Colonic mucosa (tissue), 4 donors: ENCODE measurements around the gene API5. TPM values are rescaled to one million over a fixed set of nuclear protein-coding genes. Genes with fewer than 3 reads are reported as not detected.
"Not testable (repeated sequence)": the region's sequence is repeated elsewhere in the genome, so short reads cannot be mapped to it uniquely, and the experiment has no call there.

Experiments used
- DNase-seq: peaks from one replicate; pipeline ENCODE4 v3.0.0-alpha.2; 2020
- H3K27ac ChIP-seq: fragments of 200-600 bp; one replicate; pipeline ENCODE4 v1.8.0; 2021
- H3K27me3 ChIP-seq: fragments of 200-600 bp; one replicate; pipeline ENCODE4 v1.8.0; 2021
- H3K36me3 ChIP-seq: fragments of 200-600 bp; one replicate; pipeline ENCODE4 v1.8.0; 2021
- H3K4me1 ChIP-seq: fragments of 200-600 bp; one replicate; pipeline ENCODE4 v1.8.0; 2021; ENCODE audit warnings: mild to moderate bottlenecking
- H3K4me3 ChIP-seq: fragments of 200-600 bp; one replicate; pipeline ENCODE4 v1.8.0; 2021
- H3K9ac ChIP-seq, 2 donors: one replicate each; pipeline ENCODE4 v1.7.0; 2013; ENCODE audit warnings: control low read depth in 2 of 2, low read depth in 2 of 2, low read length in 2 of 2
- H3K9me3 ChIP-seq: fragments of 200-600 bp; one replicate; pipeline ENCODE4 v1.8.0; 2021
- intact Hi-C: fragments of 100-400 bp; cut with DNase I; formaldehyde crosslinking; loops from one replicate; pipeline ENCODE4 v1.14.1; 2022
- total RNA-seq, 2 donors: library from RNA; stranded (reverse); fragmentation: NEBNext Ultra II Directional in 1 of 2; extraction: Animal tissue kit (Norgen Biotek cat#: 25700) in 1 of 2; gene quantifications; one replicate each; pipeline ENCODE4 v1.2.1, GENCODE V29; 2021
- TF ChIP-seq, protein P1 (sequence below): fragments of 200-600 bp; IDR thresholded peaks from one replicate; pipeline ENCODE4 v1.8.0; 2022; ENCODE audit warnings: antibody characterized with exemption, mild to moderate bottlenecking
- donor health status: healthy.
- donor health status: DM: no; HTN: no; CAD: no.
- donor health status: DM: no; HTN: no; CAD: no.

API5 gene
- total RNA-seq, 2 donors from 2014 or later: 86.4 to 98.0 TPM

DNA sequence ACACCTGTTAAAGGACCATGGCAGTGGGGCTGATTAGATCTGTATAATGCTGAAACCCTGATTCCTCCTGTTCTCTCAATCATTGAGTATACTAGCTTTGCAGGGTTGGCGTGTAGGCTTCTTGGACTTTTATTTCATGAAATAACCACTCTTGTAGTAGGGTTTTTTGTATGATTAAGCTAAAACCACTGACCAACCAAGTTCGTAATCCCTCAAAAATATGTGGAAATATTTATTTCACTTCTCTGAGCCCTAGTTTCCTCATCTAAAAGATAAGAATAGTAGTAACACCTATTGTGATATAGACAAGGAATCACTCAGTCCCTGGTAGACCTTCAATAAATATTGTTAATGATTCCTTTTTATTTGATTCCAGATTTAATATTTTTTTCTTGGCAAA, 4.2 kb downstream of the API5 start:
- Histone ChIP-seq H3K4me3 (no peak overlapping the region), H3K9me3 (no peaks in the 10 kb centered on the region), H3K9ac (no peak overlapping the region), H3K27ac (no peak overlapping the region), H3K4me1 (peaks cover 4% of the 10 kb centered on the region), H3K27me3 (no peaks in the 10 kb centered on the region), H3K36me3 (no peaks in the 10 kb centered on the region)
- DNase-seq: no peak
- intact Hi-C loops: no loop called here
- TF ChIP-seq, protein P1, sequence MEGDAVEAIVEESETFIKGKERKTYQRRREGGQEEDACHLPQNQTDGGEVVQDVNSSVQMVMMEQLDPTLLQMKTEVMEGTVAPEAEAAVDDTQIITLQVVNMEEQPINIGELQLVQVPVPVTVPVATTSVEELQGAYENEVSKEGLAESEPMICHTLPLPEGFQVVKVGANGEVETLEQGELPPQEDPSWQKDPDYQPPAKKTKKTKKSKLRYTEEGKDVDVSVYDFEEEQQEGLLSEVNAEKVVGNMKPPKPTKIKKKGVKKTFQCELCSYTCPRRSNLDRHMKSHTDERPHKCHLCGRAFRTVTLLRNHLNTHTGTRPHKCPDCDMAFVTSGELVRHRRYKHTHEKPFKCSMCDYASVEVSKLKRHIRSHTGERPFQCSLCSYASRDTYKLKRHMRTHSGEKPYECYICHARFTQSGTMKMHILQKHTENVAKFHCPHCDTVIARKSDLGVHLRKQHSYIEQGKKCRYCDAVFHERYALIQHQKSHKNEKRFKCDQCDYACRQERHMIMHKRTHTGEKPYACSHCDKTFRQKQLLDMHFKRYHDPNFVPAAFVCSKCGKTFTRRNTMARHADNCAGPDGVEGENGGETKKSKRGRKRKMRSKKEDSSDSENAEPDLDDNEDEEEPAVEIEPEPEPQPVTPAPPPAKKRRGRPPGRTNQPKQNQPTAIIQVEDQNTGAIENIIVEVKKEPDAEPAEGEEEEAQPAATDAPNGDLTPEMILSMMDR: no peak

- intact Hi-C loops: no loop called here
- Histone ChIP-seq H3K9ac (no peak overlapping the region), H3K36me3 (no peaks in the 10 kb centered on the region), H3K4me3 (no peak overlapping the region), H3K9me3 (no peaks in the 10 kb centered on the region), H3K27me3 (no peaks in the 10 kb centered on the region), H3K27ac (no peak overlapping the region), H3K4me1 (peaks cover 4% of the 10 kb centered on the region)
- TF ChIP-seq, protein P1: no peak
- DNase-seq: no peak
Observed at GRCh38 chr11:43316451-43316850, 4.7 kb downstream of the API5 start.

- no peak for DNase-seq
- H3K4me3 ChIP-seq: no peak overlapping the region
- H3K27ac ChIP-seq: no peak overlapping the region
- no peaks in the 10 kb centered on the region for H3K9me3 ChIP-seq
- peaks cover 41% of the 10 kb centered on the region for H3K36me3 ChIP-seq
- H3K4me1 ChIP-seq: no peaks in the 10 kb centered on the region
- no peak overlapping the region for H3K9ac ChIP-seq
- TF ChIP-seq, protein P1: no peak
- no peaks in the 10 kb centered on the region for H3K27me3 ChIP-seq
- intact Hi-C loops: no loop called here
Observed at GRCh38 chr11:43327987-43328386, 16.2 kb downstream of the API5 start.

- no peaks in the 10 kb centered on the region for H3K9me3 ChIP-seq
- peaks cover 41% of the 10 kb centered on the region for H3K36me3 ChIP-seq
- intact Hi-C loops: no loop called here
- DNase-seq: no peak
- H3K27me3 ChIP-seq: no peaks in the 10 kb centered on the region
- H3K4me1 ChIP-seq: no peaks in the 10 kb centered on the region
- H3K4me3 ChIP-seq: no peak overlapping the region
- TF ChIP-seq, protein P1: no peak
- no peak overlapping the region for H3K27ac ChIP-seq
- H3K9ac ChIP-seq: no peak overlapping the region
Observed at GRCh38 chr11:43328482-43328881, 16.7 kb downstream of the API5 start.

DNA sequence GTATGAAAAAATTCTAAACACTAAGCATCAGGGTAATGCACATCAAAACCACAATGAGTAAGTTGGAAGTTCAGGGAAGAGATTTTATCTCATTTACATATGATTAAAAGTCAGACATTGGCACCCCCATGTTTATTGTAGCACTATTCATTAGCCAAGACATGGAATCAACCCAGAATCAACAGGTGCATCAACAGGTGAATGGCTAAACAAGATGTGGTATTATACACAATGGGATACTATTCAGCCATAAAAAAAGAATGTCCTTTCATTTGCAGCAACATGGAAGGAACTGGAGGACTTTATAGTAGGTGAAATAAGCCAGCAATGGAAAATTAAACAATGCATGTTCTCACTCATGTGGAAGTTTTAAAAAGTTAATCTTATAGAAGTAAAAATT, 29.4 kb downstream of the API5 start:
- Histone ChIP-seq H3K4me3 (no peak overlapping the region), H3K9me3 (no peaks in the 10 kb centered on the region), H3K27me3 (no peaks in the 10 kb centered on the region), H3K36me3 (peaks cover 6% of the 10 kb centered on the region), H3K9ac (no peak overlapping the region), H3K4me1 (no peaks in the 10 kb centered on the region), H3K27ac (no peak overlapping the region)
- TF ChIP-seq, protein P1: no peak
- no peak for DNase-seq
- intact Hi-C loops: no loop called here

DNA sequence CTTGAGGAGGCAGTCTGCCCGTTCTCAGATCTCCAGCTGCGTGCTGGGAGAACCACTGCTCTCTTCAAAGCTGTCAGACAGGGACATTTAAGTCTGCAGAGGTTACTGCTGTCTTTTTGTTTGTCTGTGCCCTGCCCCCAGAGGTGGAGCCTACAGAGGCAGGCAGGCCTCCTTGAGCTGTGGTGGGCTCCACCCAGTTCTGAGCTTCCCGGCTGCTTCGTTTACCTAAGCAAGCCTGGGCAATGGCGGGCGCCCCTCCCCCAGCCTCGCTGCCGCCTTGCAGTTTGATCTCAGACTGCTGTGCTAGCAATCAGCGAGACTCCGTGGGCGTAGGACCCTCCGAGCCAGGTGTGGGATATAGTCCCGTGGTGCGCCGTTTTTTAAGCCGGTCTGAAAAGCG, 39.6 kb downstream of the API5 start:
- H3K4me3 ChIP-seq, intact Hi-C loops, H3K36me3 ChIP-seq, H3K9me3 ChIP-seq, H3K9ac ChIP-seq, H3K27me3 ChIP-seq, H3K4me1 ChIP-seq, H3K27ac ChIP-seq: not testable (repeated sequence)
- DNase-seq: peak; percentile 52
